Large intestine (tissue), 3 donors: ENCODE data around the gene LIPM. TPM values are rescaled to one million over a fixed set of nuclear protein-coding genes. Genes with fewer than 3 reads are reported as not detected.
"Not testable (repeated sequence)": the region's sequence is repeated elsewhere in the genome, so short reads cannot be mapped to it uniquely, and the experiment has no call there.

ENCODE experiments used
- DNase-seq, 2 donors: peaks; one replicate each; pipeline versions ENCODE4 v3.0.0 to v3.0.0-alpha.2; 2013
- H3K27ac ChIP-seq: one replicate; pipeline ENCODE4 v1.5.1; 2013; ENCODE audit warnings: low read length
- H3K27me3 ChIP-seq: 2 replicates; pipeline ENCODE4 v1.6.1; 2013; ENCODE audit warnings: low read length; ENCODE audit not compliant: control insufficient read depth, insufficient read depth
- H3K36me3 ChIP-seq: 2 replicates; pipeline ENCODE4 v1.6.1; 2013; ENCODE audit warnings: low read length; ENCODE audit not compliant: control insufficient read depth, insufficient read depth
- H3K4me1 ChIP-seq: one replicate; pipeline ENCODE4 v1.6.1; 2013; ENCODE audit warnings: low read length; ENCODE audit not compliant: control insufficient read depth, insufficient read depth
- H3K4me3 ChIP-seq: one replicate; pipeline ENCODE4 v1.5.1; 2013; ENCODE audit warnings: low read length
- H3K9me3 ChIP-seq: one replicate; pipeline ENCODE4 v1.6.1; 2013; ENCODE audit warnings: mild to moderate bottlenecking, low read depth, low read length, moderate library complexity; ENCODE audit not compliant: control insufficient read depth
- WGBS: methylation state at CpG from one replicate; pipeline ENCODE4 v1.1.5; 2013; ENCODE audit warnings: low lambda C conversion rate; ENCODE audit not compliant: insufficient coverage; 5-methylcytosine and 5-hydroxymethylcytosine counted together
- polyA plus RNA-seq: library from polyadenylated mRNA; unstranded; fragments of 120-200 nt; gene quantifications from one replicate; pipeline ENCODE4 v1.2.1, GENCODE V29; 2013

The LIPM gene
- polyA plus RNA-seq, 1 donor: 0.04 TPM

DNA sequence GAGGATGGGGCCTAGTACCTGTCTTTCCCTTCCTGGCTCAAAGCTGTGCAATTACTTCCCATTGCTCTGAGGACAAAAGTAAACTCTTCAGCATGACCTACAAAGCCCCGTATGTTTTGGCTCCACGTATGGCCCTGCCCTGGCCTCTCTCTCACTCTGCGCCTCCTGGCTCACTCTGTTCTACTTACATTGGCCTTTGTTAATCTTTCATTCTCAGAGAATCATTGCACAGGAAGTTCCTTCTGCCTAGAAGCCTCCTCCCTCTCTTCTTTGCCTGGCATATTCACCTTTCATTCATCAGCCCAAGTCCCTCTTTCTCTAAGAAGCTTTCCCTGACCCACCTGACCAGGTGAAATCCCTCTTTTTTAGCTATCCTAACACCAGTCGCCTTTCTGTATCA is 23.9 kb downstream of the LIPM start:
- whole genome bisulfite sequencing: 81% methylated on average over 3 of the region's 4 CpGs
- Histone ChIP-seq H3K27me3 (no peaks in the 10 kb centered on the region), H3K4me1 (no peaks in the 10 kb centered on the region), H3K36me3 (no peaks in the 10 kb centered on the region), H3K27ac (no peak overlapping the region), H3K4me3 (no peak overlapping the region), H3K9me3 (no peaks in the 10 kb centered on the region)
- no peak for DNase-seq

GRCh38 chr10:88827671-88828070 is 25.1 kb downstream of the LIPM start:
- Histone ChIP-seq H3K36me3 (no peaks in the 10 kb centered on the region), H3K9me3 (no peaks in the 10 kb centered on the region), H3K27me3 (no peaks in the 10 kb centered on the region), H3K4me3 (no peak overlapping the region), H3K27ac (no peak overlapping the region), H3K4me1 (no peaks in the 10 kb centered on the region)
- WGBS: 100% methylated on average over 2 of the region's 2 CpGs
- no peak for DNase-seq

DNA sequence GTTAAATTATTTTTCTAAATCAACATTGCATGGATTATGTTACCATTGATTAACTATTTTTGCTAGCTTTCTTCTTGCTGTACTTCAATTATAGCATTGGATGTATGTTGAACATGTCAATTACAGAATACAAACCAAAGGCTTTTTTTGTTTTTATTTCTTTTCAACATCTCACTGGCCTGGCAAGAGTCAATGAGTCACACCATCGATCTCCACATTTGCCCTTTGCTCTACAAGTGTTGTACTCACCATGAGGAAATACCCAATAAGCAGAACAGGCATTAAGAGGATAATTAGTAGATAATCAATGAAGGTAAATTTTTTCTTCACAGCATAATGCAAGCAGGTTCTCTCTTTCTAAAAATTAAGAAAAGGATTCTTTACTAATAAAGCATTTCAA is 25.8 kb downstream of the LIPM start:
- no CpG with 5 or more reads among the region's 1 CpG for WGBS
- no peak for DNase-seq

GRCh38 chr10:88830643-88831268 is 28.2 kb downstream of the LIPM start:
- H3K9me3 ChIP-seq: no peaks in the 10 kb centered on the region
- 92% methylated on average over 2 of the region's 9 CpGs for WGBS
- no peaks in the 10 kb centered on the region for H3K36me3 ChIP-seq
- no peak for DNase-seq
- H3K4me1 ChIP-seq: no peaks in the 10 kb centered on the region
- H3K27me3 ChIP-seq: no peaks in the 10 kb centered on the region
- no peak overlapping the region for H3K27ac ChIP-seq
- no peak overlapping the region for H3K4me3 ChIP-seq

More for the DNA sequence above, 25.8 kb downstream of the LIPM start:
- Histone ChIP-seq H3K9me3 (no peaks in the 10 kb centered on the region), H3K4me1 (no peaks in the 10 kb centered on the region), H3K36me3 (no peaks in the 10 kb centered on the region), H3K4me3 (no peak overlapping the region), H3K27ac (no peak overlapping the region), H3K27me3 (no peaks in the 10 kb centered on the region)

- H3K36me3 ChIP-seq: no peaks in the 10 kb centered on the region
- 83% methylated on average over 4 of the region's 8 CpGs for WGBS
- H3K9me3 ChIP-seq: no peaks in the 10 kb centered on the region
- DNase-seq: no peak
- H3K27me3 ChIP-seq: no peaks in the 10 kb centered on the region
- H3K4me3 ChIP-seq: no peak overlapping the region
- no peak overlapping the region for H3K27ac ChIP-seq
- H3K4me1 ChIP-seq: no peaks in the 10 kb centered on the region
These were observed 29.2 kb downstream of the LIPM start for GRCh38 chr10:88831709-88832108.

DNA sequence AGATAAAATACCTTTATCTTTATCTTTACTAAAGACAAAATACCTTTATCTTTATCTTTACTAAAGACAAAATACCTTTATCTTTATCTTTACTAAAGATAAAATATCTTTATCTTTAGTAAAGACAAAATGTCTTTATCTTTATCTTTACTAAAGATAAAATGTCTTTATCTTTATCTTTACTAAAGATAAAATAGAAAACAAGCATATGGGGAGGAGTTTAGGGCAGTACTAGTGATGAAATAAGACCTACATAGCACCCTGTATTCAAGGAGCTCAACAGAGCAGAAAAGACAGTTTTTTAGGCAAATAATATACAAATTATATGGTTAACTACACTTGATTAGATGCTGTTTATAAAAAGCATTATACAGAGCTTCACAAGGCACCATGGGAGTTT is 29.8 kb downstream of the LIPM start:
- H3K4me1 ChIP-seq: no peaks in the 10 kb centered on the region
- no peaks in the 10 kb centered on the region for H3K27me3 ChIP-seq
- H3K9me3 ChIP-seq: no peaks in the 10 kb centered on the region
- no peak overlapping the region for H3K27ac ChIP-seq
- H3K36me3 ChIP-seq: no peaks in the 10 kb centered on the region
- no peak overlapping the region for H3K4me3 ChIP-seq
- no peak for DNase-seq

GRCh38 chr10:88833156-88833555 is 30.6 kb downstream of the LIPM start:
- Histone ChIP-seq H3K4me1 (no peaks in the 10 kb centered on the region), H3K27me3 (no peaks in the 10 kb centered on the region), H3K27ac (no peak overlapping the region), H3K4me3 (no peak overlapping the region), H3K36me3 (no peaks in the 10 kb centered on the region), H3K9me3 (no peaks in the 10 kb centered on the region)
- no CpG with 5 or more reads among the region's 2 CpGs for WGBS
- DNase-seq: no peak

- WGBS: no CpG with 5 or more reads among the region's 2 CpGs
These were observed 31.2 kb downstream of the LIPM start for GRCh38 chr10:88833723-88834122.

GRCh38 chr10:88835096-88835909 is 32.8 kb downstream of the LIPM start:
- no CpG with 5 or more reads among the region's 10 CpGs for WGBS
- no peaks in the 10 kb centered on the region for H3K36me3 ChIP-seq
- H3K4me1 ChIP-seq: peaks cover 10% of the 10 kb centered on the region
- H3K27ac ChIP-seq: no peak overlapping the region
- H3K27me3 ChIP-seq: no peaks in the 10 kb centered on the region
- H3K9me3 ChIP-seq: no peaks in the 10 kb centered on the region
- DNase-seq: peak; percentile 81 to 86
- no peak overlapping the region for H3K4me3 ChIP-seq

More at GRCh38 chr10:88833723-88834122, 31.2 kb downstream of the LIPM start:
- H3K27ac ChIP-seq: no peak overlapping the region
- H3K9me3 ChIP-seq: no peaks in the 10 kb centered on the region
- no peaks in the 10 kb centered on the region for H3K36me3 ChIP-seq
- DNase-seq: no peak
- no peaks in the 10 kb centered on the region for H3K27me3 ChIP-seq
- no peaks in the 10 kb centered on the region for H3K4me1 ChIP-seq
- no peak overlapping the region for H3K4me3 ChIP-seq

DNA sequence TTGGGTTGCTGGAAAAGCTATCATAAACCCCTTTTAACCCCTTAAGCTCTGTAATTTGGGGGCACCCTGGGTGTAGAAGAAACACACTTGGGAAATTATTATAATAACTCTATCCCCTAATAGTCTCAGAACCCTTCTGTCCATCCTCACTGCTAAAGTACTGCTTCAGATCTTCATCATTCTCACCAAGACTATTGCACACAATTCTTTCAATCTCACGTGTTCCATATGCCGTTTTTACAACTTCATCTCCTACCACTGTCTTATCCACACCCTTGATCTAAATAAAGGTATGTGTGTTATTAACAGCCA is 33.3 kb downstream of the LIPM start:
- H3K36me3 ChIP-seq: no peaks in the 10 kb centered on the region
- H3K27me3 ChIP-seq: no peaks in the 10 kb centered on the region
- no peak overlapping the region for H3K4me3 ChIP-seq
- H3K9me3 ChIP-seq: no peaks in the 10 kb centered on the region
- WGBS: no CpG with 5 or more reads among the region's 2 CpGs
- H3K27ac ChIP-seq: no peak overlapping the region
- H3K4me1 ChIP-seq: peaks cover 16% of the 10 kb centered on the region
- DNase-seq: no peak

GRCh38 chr10:88837632-88838031 is 35.1 kb downstream of the LIPM start:
- H3K36me3 ChIP-seq, H3K27ac ChIP-seq, H3K4me3 ChIP-seq, H3K27me3 ChIP-seq, H3K9me3 ChIP-seq, DNase-seq: not testable (repeated sequence)
- H3K4me1 ChIP-seq: peaks cover 18% of the 10 kb centered on the region
